Colonic mucosa (tissue), 4 donors: ENCODE measurements around the gene SCIN. TPM values are rescaled to one million over a fixed set of nuclear protein-coding genes. Genes with fewer than 3 reads are reported as not detected.

ENCODE experiments used
- DNase-seq: peaks from one replicate; pipeline ENCODE4 v3.0.0-alpha.2; 2020
- H3K27ac ChIP-seq: fragments of 200-600 bp; one replicate; pipeline ENCODE4 v1.8.0; 2021
- H3K27me3 ChIP-seq: fragments of 200-600 bp; one replicate; pipeline ENCODE4 v1.8.0; 2021
- H3K36me3 ChIP-seq: fragments of 200-600 bp; one replicate; pipeline ENCODE4 v1.8.0; 2021
- H3K4me1 ChIP-seq: fragments of 200-600 bp; one replicate; pipeline ENCODE4 v1.8.0; 2021; ENCODE audit warnings: mild to moderate bottlenecking
- H3K4me3 ChIP-seq: fragments of 200-600 bp; one replicate; pipeline ENCODE4 v1.8.0; 2021
- H3K9ac ChIP-seq, 2 donors: one replicate each; pipeline ENCODE4 v1.7.0; 2013; ENCODE audit warnings: control low read depth in 2 of 2, low read depth in 2 of 2, low read length in 2 of 2
- H3K9me3 ChIP-seq: fragments of 200-600 bp; one replicate; pipeline ENCODE4 v1.8.0; 2021
- intact Hi-C: fragments of 100-400 bp; cut with DNase I; formaldehyde crosslinking; loops from one replicate; pipeline ENCODE4 v1.14.1; 2022
- total RNA-seq, 2 donors: library from RNA; stranded (reverse); fragmentation: NEBNext Ultra II Directional in 1 of 2; extraction: Animal tissue kit (Norgen Biotek cat#: 25700) in 1 of 2; gene quantifications; one replicate each; pipeline ENCODE4 v1.2.1, GENCODE V29; 2021
- TF ChIP-seq, protein P1 (sequence below): fragments of 200-600 bp; IDR thresholded peaks from one replicate; pipeline ENCODE4 v1.8.0; 2022; ENCODE audit warnings: antibody characterized with exemption, mild to moderate bottlenecking
- donor health status: healthy.
- donor health status: DM: no; HTN: no; CAD: no.
- donor health status: DM: no; HTN: no; CAD: no.

Gene SCIN
- total RNA-seq, 2 donors from 2014 or later = 20.8 to 57.4 TPM

DNA sequence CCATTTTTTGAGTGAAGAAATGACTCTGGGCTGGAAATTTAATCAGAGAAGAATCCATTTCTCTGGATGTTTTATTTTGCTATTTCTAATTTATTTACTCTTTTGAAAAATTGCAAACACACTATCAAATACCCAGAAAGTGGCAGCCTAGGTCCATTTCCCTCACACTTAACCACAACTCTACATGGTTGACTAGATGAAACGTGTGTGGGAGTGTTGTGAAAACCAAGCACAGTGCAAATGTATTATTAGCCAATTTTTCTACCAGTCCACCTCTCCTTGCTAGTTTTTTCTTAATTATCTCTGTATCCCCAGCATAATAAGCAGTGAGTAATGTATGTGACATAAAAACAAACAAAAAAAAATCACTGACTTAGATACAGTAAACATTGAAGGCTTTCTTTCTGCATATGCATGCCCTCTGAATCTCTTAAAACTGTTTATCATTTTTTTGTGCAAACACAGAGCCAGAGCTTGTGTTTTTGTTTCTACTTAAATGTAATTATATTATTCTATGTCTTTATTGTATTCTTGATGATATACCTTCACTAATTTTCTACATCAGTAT is 30.9 kb downstream of the SCIN start:
- TF ChIP-seq, protein P1, sequence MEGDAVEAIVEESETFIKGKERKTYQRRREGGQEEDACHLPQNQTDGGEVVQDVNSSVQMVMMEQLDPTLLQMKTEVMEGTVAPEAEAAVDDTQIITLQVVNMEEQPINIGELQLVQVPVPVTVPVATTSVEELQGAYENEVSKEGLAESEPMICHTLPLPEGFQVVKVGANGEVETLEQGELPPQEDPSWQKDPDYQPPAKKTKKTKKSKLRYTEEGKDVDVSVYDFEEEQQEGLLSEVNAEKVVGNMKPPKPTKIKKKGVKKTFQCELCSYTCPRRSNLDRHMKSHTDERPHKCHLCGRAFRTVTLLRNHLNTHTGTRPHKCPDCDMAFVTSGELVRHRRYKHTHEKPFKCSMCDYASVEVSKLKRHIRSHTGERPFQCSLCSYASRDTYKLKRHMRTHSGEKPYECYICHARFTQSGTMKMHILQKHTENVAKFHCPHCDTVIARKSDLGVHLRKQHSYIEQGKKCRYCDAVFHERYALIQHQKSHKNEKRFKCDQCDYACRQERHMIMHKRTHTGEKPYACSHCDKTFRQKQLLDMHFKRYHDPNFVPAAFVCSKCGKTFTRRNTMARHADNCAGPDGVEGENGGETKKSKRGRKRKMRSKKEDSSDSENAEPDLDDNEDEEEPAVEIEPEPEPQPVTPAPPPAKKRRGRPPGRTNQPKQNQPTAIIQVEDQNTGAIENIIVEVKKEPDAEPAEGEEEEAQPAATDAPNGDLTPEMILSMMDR = no peak
- Histone ChIP-seq H3K9ac (no peak overlapping the region), H3K36me3 (no peaks in the 10 kb centered on the region), H3K27me3 (no peaks in the 10 kb centered on the region), H3K4me1 (no peaks in the 10 kb centered on the region), H3K4me3 (no peak overlapping the region), H3K9me3 (no peaks in the 10 kb centered on the region), H3K27ac (no peak overlapping the region)
- no peak for DNase-seq
- intact Hi-C loops = no loop called here

DNA sequence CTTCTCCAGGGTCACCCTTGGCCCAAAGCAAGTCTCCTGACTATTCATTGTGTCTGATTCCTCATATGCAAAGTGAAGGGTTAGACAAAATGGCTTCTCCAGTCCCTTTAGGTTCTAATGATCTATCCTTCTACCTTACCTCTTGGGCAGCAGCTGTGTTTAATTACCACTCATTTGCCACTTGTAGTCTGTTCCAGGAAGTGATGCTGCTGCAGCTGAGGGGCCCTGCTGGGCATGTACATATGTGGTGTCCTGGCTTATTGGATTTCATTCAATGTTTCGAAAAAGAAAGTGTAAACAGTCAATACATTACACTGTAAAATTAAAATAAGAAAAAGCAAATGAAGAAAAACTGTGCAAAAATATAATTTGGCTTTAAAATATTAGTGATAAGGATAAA is 36.6 kb downstream of the SCIN start:
- H3K4me3 ChIP-seq = no peak overlapping the region
- no peaks in the 10 kb centered on the region for H3K36me3 ChIP-seq
- no peaks in the 10 kb centered on the region for H3K9me3 ChIP-seq
- H3K4me1 ChIP-seq = no peaks in the 10 kb centered on the region
- H3K9ac ChIP-seq = no peak overlapping the region
- DNase-seq = no peak
- no peak overlapping the region for H3K27ac ChIP-seq
- TF ChIP-seq, protein P1 = no peak
- H3K27me3 ChIP-seq = no peaks in the 10 kb centered on the region
- intact Hi-C loops = no loop called here

DNA sequence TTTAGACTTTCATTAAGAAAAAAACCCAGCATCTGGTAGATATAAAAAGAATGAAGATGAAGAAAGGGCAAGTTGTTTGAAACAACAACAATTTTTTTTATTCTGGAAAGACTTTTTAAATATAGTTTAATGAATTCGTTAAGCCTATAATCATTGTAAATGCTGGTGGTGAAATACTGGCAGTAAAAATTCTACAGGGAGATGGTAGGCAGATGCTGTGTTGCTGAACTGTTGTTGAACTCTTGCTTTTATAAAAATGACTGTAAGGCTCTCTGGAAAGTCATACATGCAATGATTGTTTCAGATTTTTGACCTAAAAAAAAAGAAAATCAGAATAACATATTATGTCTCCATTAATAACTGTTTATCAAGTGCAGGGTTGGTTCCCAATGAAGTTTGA is 39.0 kb downstream of the SCIN start:
- Histone ChIP-seq H3K9me3 (no peaks in the 10 kb centered on the region), H3K4me3 (no peak overlapping the region), H3K27me3 (no peaks in the 10 kb centered on the region), H3K4me1 (no peaks in the 10 kb centered on the region), H3K27ac (no peak overlapping the region), H3K9ac (no peak overlapping the region), H3K36me3 (no peaks in the 10 kb centered on the region)
- DNase-seq = no peak
- TF ChIP-seq, protein P1 = no peak
- intact Hi-C loops = no loop called here

DNA sequence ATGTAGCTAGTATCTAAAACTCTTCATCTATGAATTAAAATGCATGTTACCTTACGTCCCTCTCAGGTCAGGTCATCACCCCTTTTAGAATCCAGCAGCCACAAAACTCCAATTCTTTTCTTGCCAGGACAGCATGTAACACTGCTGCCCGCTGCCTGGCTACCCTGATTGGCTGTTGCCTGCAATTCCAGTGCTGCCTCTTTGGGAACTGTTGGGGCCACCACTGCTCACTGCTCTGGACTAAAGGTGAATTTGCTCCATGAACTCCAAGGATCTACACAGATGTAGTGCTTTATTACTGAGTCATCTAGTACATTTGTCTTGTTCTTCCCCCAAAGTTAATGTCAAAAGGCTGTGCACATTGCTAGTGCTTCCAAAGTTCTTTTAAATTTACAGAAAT is 40.4 kb downstream of the SCIN start:
- TF ChIP-seq, protein P1 = no peak

DNA sequence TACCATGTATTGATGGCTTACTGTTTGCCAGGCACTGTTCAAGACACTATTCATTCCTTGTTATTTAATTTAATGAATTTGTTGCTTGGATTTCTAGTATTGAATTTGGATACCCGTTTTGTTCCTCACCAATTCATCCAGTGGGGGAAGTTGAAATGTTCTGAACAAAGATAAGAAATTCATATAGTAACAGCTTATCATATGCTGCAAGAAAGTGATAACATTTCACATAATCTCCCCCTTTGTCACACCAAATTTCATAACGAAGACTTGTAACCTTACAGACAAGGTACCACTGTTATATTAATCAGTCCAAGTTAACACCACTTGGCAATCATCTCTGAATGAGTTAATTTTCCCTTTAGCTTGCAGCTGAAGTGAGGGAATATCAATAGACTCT is 42.1 kb downstream of the SCIN start:
- intact Hi-C loops = no loop called here
- DNase-seq = no peak
- Histone ChIP-seq H3K27ac (no peak overlapping the region), H3K36me3 (no peaks in the 10 kb centered on the region), H3K9ac (no peak overlapping the region), H3K27me3 (no peaks in the 10 kb centered on the region), H3K9me3 (no peaks in the 10 kb centered on the region), H3K4me3 (no peak overlapping the region), H3K4me1 (no peaks in the 10 kb centered on the region)
- TF ChIP-seq, protein P1 = no peak

More for the DNA sequence above, 40.4 kb downstream of the SCIN start:
- H3K9ac ChIP-seq = no peak overlapping the region
- intact Hi-C loops = no loop called here
- no peak overlapping the region for H3K27ac ChIP-seq
- no peaks in the 10 kb centered on the region for H3K9me3 ChIP-seq
- H3K4me3 ChIP-seq = no peak overlapping the region
- no peaks in the 10 kb centered on the region for H3K4me1 ChIP-seq
- no peaks in the 10 kb centered on the region for H3K36me3 ChIP-seq
- no peak for DNase-seq
- no peaks in the 10 kb centered on the region for H3K27me3 ChIP-seq
